Endothelial cell of umbilical vein (primary cell): Measurements from ENCODE around the gene PGA3. TPM values are rescaled to one million over a fixed set of nuclear protein-coding genes. Genes with fewer than 3 reads are reported as not detected.

Source experiments
- BruUV-seq: library from RNA; stranded (reverse); fragments of 400-500 nt; replicated peaks from 2 replicates; lab custom pipeline; 2021; lab: Mats Ljungman, UMichigan
- CTCF ChIA-PET: fragments of 300-600, 350-600 bp; sonication (Branson Sonifier 250); formaldehyde crosslinking; loops from one replicate; lab custom pipeline; 2021; ENCODE audit warnings: antibody characterized with exemption, inconsistent platforms; lab: Charles Lee
- POLR2A ChIA-PET: fragments of 300-600, 350-600 bp; sonication (Branson Sonifier 250); formaldehyde crosslinking; loops from one replicate; lab custom pipeline; 2021; ENCODE audit warnings: antibody characterized with exemption, inconsistent platforms; lab: Charles Lee
- DNase-seq: peaks from one replicate; pipeline ENCODE4 v3.0.0-alpha.2; 2011; ENCODE audit warnings: low read depth, low spot score
- FAIRE-seq: peaks from 2 replicates; lab custom pipeline; 2011; peaks lifted over from hg19 to GRCh38; lab: Jason Lieb, UNC
- H2AFZ ChIP-seq: 2 replicates; pipeline ENCODE4 v1.6.0; 2012; ENCODE audit warnings: low read depth, low read length, control low read depth, inconsistent platforms
- H3K27ac ChIP-seq: 2 replicates; pipeline ENCODE4 v1.5.1; 2011; ENCODE audit warnings: low read depth, mild to moderate bottlenecking, control low read depth, low read length, moderate library complexity; ENCODE audit not compliant: insufficient read depth
- H3K27me3 ChIP-seq, 2 experiments: 2 replicates each; pipeline versions ENCODE4 v1.6.0 to v1.6.1; 2011; ENCODE audit warnings: low read length in 2 of 2, mixed read lengths in 1 of 2; ENCODE audit not compliant: control insufficient read depth in 2 of 2, insufficient read depth in 2 of 2
- H3K36me3 ChIP-seq, 2 experiments: 2 replicates in 1 of 2; 3 replicates in 1 of 2; pipeline ENCODE4 v1.5.1; 2011; ENCODE audit warnings: low read length in 2 of 2, mild to moderate bottlenecking in 1 of 2, moderate library complexity in 1 of 2; ENCODE audit not compliant: control insufficient read depth in 2 of 2, insufficient read depth in 2 of 2; ENCODE audit errors: extremely low read depth in 1 of 2
- H3K4me1 ChIP-seq: 3 replicates; pipeline ENCODE4 v1.5.1; 2011; ENCODE audit warnings: mild to moderate bottlenecking, low read length; ENCODE audit not compliant: control insufficient read depth, insufficient read depth; ENCODE audit errors: extremely low read depth
- H3K4me2 ChIP-seq: 2 replicates; pipeline ENCODE4 v1.6.1; 2011; ENCODE audit warnings: low read length, control low read depth, mixed read lengths; ENCODE audit not compliant: insufficient read depth
- H3K4me3 ChIP-seq, 3 experiments: fragments of 200-600 bp in 1 of 3; sonication (generic), shearing (Covaris generic) in 1 of 3; replicated peaks in 1 of 3; 2 replicates each; pipeline ENCODE4 v1.5.1; 2011 to 2016; ENCODE audit warnings: control low read depth in 3 of 3, low read length in 3 of 3, mild to moderate bottlenecking in 2 of 3, inconsistent platforms in 1 of 3, low read depth in 1 of 3, moderate library complexity in 1 of 3; ENCODE audit not compliant: insufficient read depth in 1 of 3
- H3K79me2 ChIP-seq: 2 replicates; pipeline ENCODE4 v1.6.0; 2012; ENCODE audit warnings: low read length, inconsistent platforms; ENCODE audit not compliant: control insufficient read depth, insufficient read depth
- H3K9ac ChIP-seq: replicated peaks from 2 replicates; pipeline ENCODE3; 2011; ENCODE audit warnings: low read length, control low read depth; ENCODE audit not compliant: insufficient read depth; ENCODE audit errors: extremely low read depth
- H3K9me1 ChIP-seq: replicated peaks from 3 replicates; pipeline ENCODE4 v1.6.0; 2011; ENCODE audit warnings: mild to moderate bottlenecking, low read length; ENCODE audit not compliant: control insufficient read depth, insufficient read depth; ENCODE audit errors: extremely low read depth
- H3K9me3 ChIP-seq: replicated peaks from 2 replicates; pipeline ENCODE4 v1.5.1; 2012; ENCODE audit warnings: low read length, inconsistent platforms; ENCODE audit not compliant: control insufficient read depth, insufficient read depth
- H4K20me1 ChIP-seq: replicated peaks from 2 replicates; pipeline ENCODE3; 2011; ENCODE audit warnings: mild to moderate bottlenecking, low read length; ENCODE audit not compliant: control insufficient read depth, insufficient read depth; ENCODE audit errors: extremely low read depth
- CTCF ChIP-seq, 2 donors: IDR thresholded peaks; 1 replicate in 1 of 2; 2 replicates in 1 of 2; pipeline ENCODE4 v1.5.1; 2011; ENCODE audit warnings: low read length in 2 of 2, mild to moderate bottlenecking in 2 of 2, moderate library complexity in 2 of 2, control low read depth in 1 of 2, inconsistent platforms in 1 of 2, low read depth in 1 of 2; ENCODE audit not compliant: insufficient read depth in 1 of 2; ENCODE audit errors: extremely low read depth in 1 of 2
- FOS ChIP-seq: IDR thresholded peaks from 2 replicates; pipeline ENCODE4 v1.6.1; 2011; ENCODE audit warnings: mild to moderate bottlenecking, low read length, moderate library complexity, borderline replicate concordance; ENCODE audit not compliant: insufficient read depth
- MAX ChIP-seq: IDR thresholded peaks from 2 replicates; pipeline ENCODE4 v1.6.1; 2011; ENCODE audit not compliant: insufficient read depth, insufficient read length
- MYC ChIP-seq: IDR thresholded peaks from one replicate; pipeline ENCODE4 v1.6.1; 2011; ENCODE audit warnings: mild to moderate bottlenecking, low read depth, low read length
- POLR2AphosphoS5 ChIP-seq: IDR thresholded peaks from 2 replicates; pipeline ENCODE4 v1.6.1; 2012; ENCODE audit warnings: low read depth, mild to moderate bottlenecking, control low read depth, low read length, moderate library complexity; ENCODE audit not compliant: insufficient read depth
- dilution Hi-C: fragments of 300-500 bp; cut with MboI; formaldehyde crosslinking; loops from one replicate; pipeline ENCODE4 v1.15.0; 2019; ENCODE audit warnings: low sequenced_read_pairs; ENCODE audit not compliant: extremely low pct_ligation_motif_present
- intact Hi-C: fragments of 100-400 bp; cut with micrococcal nuclease; formaldehyde crosslinking; loops from one replicate; pipeline ENCODE4 v1.10.0; 2022
- polyA plus RNA-seq, 4 experiments: library from polyadenylated mRNA; depleted of rRNA in 3 of 4; stranded (reverse) in 3 of 4; unstranded in 1 of 4; fragments of >200 nt; gene quantifications; 2 replicates each; pipeline versions ENCODE4 v1.2.1 to v1.2.3, GENCODE V29; 2011 to 2012; ENCODE audit warnings: missing spikeins in 1 of 4
- total RNA-seq: library from RNA; stranded (reverse); gene quantifications from 2 replicates; pipeline ENCODE4 v1.2.3, GENCODE V29; 2021

PGA3 gene
- total and polyA plus RNA-seq, 2 donors (not counting 3 experiments of a cell fraction or from before 2014, with no cell fraction given): not detected

GRCh38 chr11:61193596-61193995 is 9.7 kb upstream of the PGA3 start:
- no peaks in the 10 kb centered on the region for H3K79me2 ChIP-seq
- no peak overlapping the region for H3K4me3 ChIP-seq
- FAIRE-seq (no peak), DNase-seq (no peak)
- no peaks in the 10 kb centered on the region for H3K27me3 ChIP-seq
- no peaks in the 10 kb centered on the region for H3K9me3 ChIP-seq
- intact Hi-C loops (no loop called here), dilution Hi-C loops (no loop called here)
- no peaks in the 10 kb centered on the region for H4K20me1 ChIP-seq
- ChIA-PET CTCF (interaction anchor here (1.3 kb wide), 1 partner anchor 15 kb away, joined by 3 read pairs; no protein-coding TSS in a partner anchor), POLR2A (no interaction called here)
- H3K27ac ChIP-seq: no peak overlapping the region
- H3K9ac ChIP-seq: no peak overlapping the region
- no peak overlapping the region for H3K4me2 ChIP-seq
- H3K9me1 ChIP-seq: no peaks in the 10 kb centered on the region
- H3K36me3 ChIP-seq: no peaks in the 10 kb centered on the region
- no peak overlapping the region for H2AFZ ChIP-seq
- BruUV-seq: no TSS peak
- H3K4me1 ChIP-seq: no peaks in the 10 kb centered on the region
- TF ChIP-seq MYC: no peak
- TF ChIP-seq FOS: no peak
- TF ChIP-seq CTCF (IDR thresholded peaks at IDR 0.05; ENCODE audit: extremely low read depth in 1 of 2, insufficient read depth in 1 of 2, low read depth in 1 of 2, low read length in 2 of 2): no peak
- TF ChIP-seq MAX: no peak

- FAIRE-seq: no peak
- no peak overlapping the region for H2AFZ ChIP-seq
- DNase-seq: no peak
- H3K9me1 ChIP-seq: no peaks in the 10 kb centered on the region
- H3K4me2 ChIP-seq: no peak overlapping the region
- CTCF ChIA-PET: interaction anchor here (1.3 kb wide), 1 partner anchor 16 kb away, joined by 3 read pairs; no protein-coding TSS in a partner anchor
- H4K20me1 ChIP-seq: no peaks in the 10 kb centered on the region
- H3K79me2 ChIP-seq: no peaks in the 10 kb centered on the region
- dilution Hi-C loops: no loop called here
- H3K4me1 ChIP-seq: no peaks in the 10 kb centered on the region
- no peak overlapping the region for H3K4me3 ChIP-seq
- intact Hi-C loops: loop anchor here (2.0 kb wide), 1 partner anchor 223 kb away; the partner anchor contains the start of gene CD6
- no peaks in the 10 kb centered on the region for H3K27me3 ChIP-seq
- no peak overlapping the region for H3K27ac ChIP-seq
- no TSS peak for BruUV-seq
- H3K36me3 ChIP-seq: no peaks in the 10 kb centered on the region
- POLR2A ChIA-PET: no interaction called here
- no peak overlapping the region for H3K9ac ChIP-seq
- TF ChIP-seq POLR2AphosphoS5: no peak
- H3K9me3 ChIP-seq: no peaks in the 10 kb centered on the region
Measured at GRCh38 chr11:61194169-61194671, 9.1 kb upstream of the PGA3 start.
